Measurements from ENCODE around the gene PPP2R5B. TPM values are rescaled to one million over a fixed set of nuclear protein-coding genes. Genes with fewer than 3 reads are reported as not detected.

Gene PPP2R5B
- total RNA-seq, 6 donors from 2014 or later: 21.0 to 48.1 (median 27.5) TPM

- no peaks in the 10 kb centered on the region for H3K27me3 ChIP-seq
- H3K27ac ChIP-seq: peak overlapping the region in 1 of 4 donors; percentile 77
- peaks cover 22 to 32% (median 26%) of the 10 kb centered on the region in 4 donors for H3K4me1 ChIP-seq
- H3K36me3 ChIP-seq: no peaks in the 10 kb centered on the region
- ATAC-seq (ENCODE audit: low FRiP score in 2 of 2) (no peak), DNase-seq (peak in 1 of 2 donors; percentile 50)
- WGBS, 2 donors: 68 to 72% methylated on average over 8 to 9 of the region's 9 CpGs
- H3K4me3 ChIP-seq: no peak overlapping the region
- H3K9me3 ChIP-seq: no peaks in the 10 kb centered on the region
- TF ChIP-seq POLR2AphosphoS5 (IDR thresholded peaks at IDR 0.05) (no peak), EP300 (IDR thresholded peaks at IDR 0.05) (no peak), CTCF (IDR thresholded peaks at IDR 0.05) (no peak), POLR2A (IDR thresholded peaks at IDR 0.05) (no peak)
These were observed 35.6 kb upstream of the PPP2R5B start for GRCh38 chr11:64888729-64889511.

GRCh38 chr11:64890522-64890939 is 34.0 kb upstream of the PPP2R5B start:
- Histone ChIP-seq H3K4me3 (no peak overlapping the region), H3K36me3 (peaks cover 0 to 9% (median 4%) of the 10 kb centered on the region in 4 donors), H3K9me3 (no peaks in the 10 kb centered on the region), H3K4me1 (peaks cover 21 to 41% (median 26%) of the 10 kb centered on the region in 4 donors), H3K27me3 (no peaks in the 10 kb centered on the region), H3K27ac (no peak overlapping the region)
- TF ChIP-seq POLR2AphosphoS5 (IDR thresholded peaks at IDR 0.05) (no peak), POLR2A (IDR thresholded peaks at IDR 0.05) (no peak), CTCF (IDR thresholded peaks at IDR 0.05) (no peak), EP300 (IDR thresholded peaks at IDR 0.05) (no peak)
- ATAC-seq (ENCODE audit: low FRiP score in 2 of 2) (no peak), DNase-seq (peak in 1 of 2 donors; percentile 41)
- WGBS, 2 donors: 91 to 97% methylated on average over 7 of the region's 7 CpGs

- TF ChIP-seq CTCF (IDR thresholded peaks at IDR 0.05) (no peak), POLR2AphosphoS5 (IDR thresholded peaks at IDR 0.05) (no peak), POLR2A (IDR thresholded peaks at IDR 0.05) (no peak), EP300 (IDR thresholded peaks at IDR 0.05) (no peak)
- Histone ChIP-seq H3K27me3 (no peaks in the 10 kb centered on the region), H3K4me1 (peaks cover 19 to 36% (median 23%) of the 10 kb centered on the region in 4 donors), H3K36me3 (peaks cover 0 to 17% (median 8%) of the 10 kb centered on the region in 4 donors), H3K9me3 (no peaks in the 10 kb centered on the region), H3K4me3 (no peak overlapping the region), H3K27ac (no peak overlapping the region)
- peak in 1 of 2 donors; percentile 58 for DNase-seq
- WGBS, 2 donors: 81 to 93% methylated on average over 10 to 25 of the region's 25 CpGs
- ATAC-seq (ENCODE audit: low FRiP score in 2 of 2): no peak
These were observed 33.2 kb upstream of the PPP2R5B start for GRCh38 chr11:64891215-64891848.

- 80 to 83% methylated on average over 5 of the region's 5 CpGs for WGBS, 2 donors
- Histone ChIP-seq H3K27me3 (no peaks in the 10 kb centered on the region), H3K9me3 (no peaks in the 10 kb centered on the region), H3K27ac (no peak overlapping the region), H3K4me1 (peaks cover 19 to 36% (median 23%) of the 10 kb centered on the region in 4 donors), H3K36me3 (peaks cover 0 to 23% (median 14%) of the 10 kb centered on the region in 4 donors), H3K4me3 (no peak overlapping the region)
- no peak for DNase-seq
- no peak for TF ChIP-seq POLR2A (IDR thresholded peaks at IDR 0.05)
- no peak for TF ChIP-seq CTCF (IDR thresholded peaks at IDR 0.05)
- ATAC-seq (ENCODE audit: low FRiP score in 2 of 2): no peak
These were observed 32.6 kb upstream of the PPP2R5B start for GRCh38 chr11:64891880-64892279.
